GDM1 (cell line): ENCODE results near the gene PTPRH.

Experiments used
- DNase-seq: peaks from one replicate; lab custom pipeline; 2025; lab: John Stamatoyannopoulos, UW

PTPRH gene

GRCh38 chr19:55245236-55245904, 36.1 kb upstream of the PTPRH start:
- no peak for DNase-seq

- DNase-seq, result no peak
These were observed 34.8 kb upstream of the PTPRH start for GRCh38 chr19:55244004-55244680.

- DNase-seq, result no peak
These were observed 33.2 kb upstream of the PTPRH start for GRCh38 chr19:55242517-55242916.

- DNase-seq, result no peak
These were observed 32.7 kb upstream of the PTPRH start for GRCh38 chr19:55241935-55242464.

GRCh38 chr19:55241143-55241934, 32.0 kb upstream of the PTPRH start:
- no peak for DNase-seq

- DNase-seq, result no peak
These were observed 31.4 kb upstream of the PTPRH start for GRCh38 chr19:55240713-55241020.

GRCh38 chr19:55239004-55239403, 29.7 kb upstream of the PTPRH start:
- no peak for DNase-seq

- DNase-seq, result no peak
These were observed 28.7 kb upstream of the PTPRH start for GRCh38 chr19:55238030-55238429.

- no peak for DNase-seq
These were observed 23.7 kb upstream of the PTPRH start for GRCh38 chr19:55232986-55233385.

GRCh38 chr19:55232286-55232602, 22.9 kb upstream of the PTPRH start:
- DNase-seq, result no peak

- no peak for DNase-seq
These were observed 22.3 kb upstream of the PTPRH start for GRCh38 chr19:55231391-55232285.

- DNase-seq, result no peak
These were observed 21.5 kb upstream of the PTPRH start for GRCh38 chr19:55230780-55231179.

GRCh38 chr19:55230329-55230728, 21.0 kb upstream of the PTPRH start:
- DNase-seq, result no peak

- DNase-seq, result no peak
These were observed 20.5 kb upstream of the PTPRH start for GRCh38 chr19:55229789-55230182.

- DNase-seq, result no peak
These were observed 20.0 kb upstream of the PTPRH start for GRCh38 chr19:55229145-55229788.

- no peak for DNase-seq
These were observed 19.2 kb upstream of the PTPRH start, which contains the start of gene TMEM86B for GRCh38 chr19:55228403-55229031. TSS of gene TMEM86B (minus strand) at chr19:55228763. CDS start at chr19:55228741, 22 bp downstream.

- no peak for DNase-seq
These were observed 18.7 kb upstream of the PTPRH start for GRCh38 chr19:55228015-55228391.

GRCh38 chr19:55227241-55228014, 18.1 kb upstream of the PTPRH start:
- DNase-seq, result no peak

GRCh38 chr19:55226788-55227187, 17.5 kb upstream of the PTPRH start:
- no peak for DNase-seq

- DNase-seq, result no peak
These were observed 17.0 kb upstream of the PTPRH start for GRCh38 chr19:55226273-55226672.
